ENCODE data around the gene CNTN4.

Gene CNTN4

DNA sequence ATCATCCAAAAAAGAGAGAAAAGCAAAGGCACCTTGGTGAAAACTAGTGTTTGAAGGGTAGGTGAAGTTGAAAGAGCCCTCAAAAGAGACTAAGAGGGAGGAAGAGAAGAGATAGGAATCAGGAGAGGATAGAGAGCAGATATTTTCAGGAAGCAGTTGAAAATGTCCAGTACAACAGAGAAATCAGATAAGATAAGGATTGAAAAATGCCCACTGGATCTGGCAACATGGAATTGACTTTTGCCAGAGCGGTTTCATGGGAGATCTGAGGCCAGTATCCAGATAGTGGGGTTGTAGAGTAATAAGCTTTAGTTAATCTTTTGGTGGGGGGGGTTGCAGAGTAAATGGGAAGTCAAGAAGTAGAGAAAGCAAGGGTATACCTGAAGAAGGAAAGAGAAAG, 674.1 kb downstream of the CNTN4 start:
- Mint-ChIP-seq H3K27ac (no peak overlapping the region), H3K9me3 (peaks cover 4% of the 10 kb centered on the region), H3K4me3 (no peak overlapping the region), H3K36me3 (ENCODE audit: low read depth) (peaks cover 5% of the 10 kb centered on the region), H3K27me3 (ENCODE audit: low read depth, poor library complexity) (no peaks in the 10 kb centered on the region), H3K4me1 (peaks cover 47% of the 10 kb centered on the region)
- TF ChIP-seq CTCF (IDR thresholded peaks at IDR 0.05) = no peak
- DNase-seq = no peak

DNA sequence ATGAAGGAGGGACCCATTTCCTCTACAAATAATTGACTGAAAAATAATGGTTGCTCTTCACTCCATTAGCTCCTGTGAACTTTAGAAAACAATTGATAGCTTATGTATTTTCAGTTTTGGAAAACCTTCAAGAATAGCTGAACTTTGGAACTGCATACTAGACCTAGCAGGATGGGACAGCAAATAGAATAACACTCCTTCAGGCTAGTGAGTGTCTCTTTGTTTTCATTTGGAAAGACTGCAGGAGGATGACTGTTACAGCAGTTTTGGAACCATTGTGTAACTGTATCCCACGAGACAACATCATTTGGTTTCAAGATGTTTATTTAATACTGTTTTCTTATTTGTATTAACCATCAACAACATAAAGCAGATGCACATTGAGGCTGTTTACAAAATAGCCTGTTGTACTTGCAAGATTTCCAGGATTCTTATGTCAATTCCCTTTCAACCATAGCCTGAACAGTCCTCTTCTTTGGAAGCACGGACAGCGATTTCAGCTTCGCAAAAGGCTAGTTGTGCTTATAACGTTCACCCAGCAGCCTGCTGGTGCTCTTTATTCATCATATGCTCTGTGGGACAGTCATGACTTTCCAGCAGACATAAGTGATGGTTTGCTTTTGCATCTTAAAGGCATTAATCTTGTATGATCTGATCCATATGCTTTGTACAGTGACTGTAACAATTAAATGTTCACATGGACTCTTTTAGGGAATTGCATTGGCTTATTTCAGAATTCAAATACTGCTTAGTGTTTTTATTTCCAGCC, 676.0 kb downstream of the CNTN4 start:
- H3K27me3 Mint-ChIP-seq (ENCODE audit: low read depth, poor library complexity) = no peaks in the 10 kb centered on the region
- no peak for TF ChIP-seq CTCF (IDR thresholded peaks at IDR 0.05)
- H3K27ac Mint-ChIP-seq = no peak overlapping the region
- no peak overlapping the region for H3K4me3 Mint-ChIP-seq
- peaks cover 4% of the 10 kb centered on the region for H3K9me3 Mint-ChIP-seq
- H3K36me3 Mint-ChIP-seq (ENCODE audit: low read depth) = peaks cover 5% of the 10 kb centered on the region
- H3K4me1 Mint-ChIP-seq = peaks cover 34% of the 10 kb centered on the region
- no peak for DNase-seq

DNA sequence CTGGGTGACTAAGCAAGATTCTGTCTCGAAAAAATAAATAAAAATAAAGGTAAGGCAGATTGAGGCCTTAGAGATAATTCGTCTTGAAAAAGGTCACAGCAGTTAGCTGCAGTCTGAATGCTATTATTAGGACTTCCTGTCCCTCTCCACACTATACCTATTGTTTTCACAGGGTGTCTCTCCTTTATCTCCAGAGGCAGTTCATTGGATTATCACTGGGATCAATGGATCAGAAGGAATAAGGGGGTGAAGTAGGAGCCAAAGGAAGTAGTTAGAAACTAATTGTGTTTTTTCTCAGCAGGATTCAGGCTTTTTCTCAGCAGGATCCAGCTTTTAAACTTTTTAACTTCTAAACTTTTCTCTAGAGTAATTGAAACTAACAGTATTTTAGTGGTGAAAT, 684.6 kb downstream of the CNTN4 start:
- H3K9me3 Mint-ChIP-seq = peaks cover 6% of the 10 kb centered on the region
- no peaks in the 10 kb centered on the region for H3K36me3 Mint-ChIP-seq (ENCODE audit: low read depth)
- no peak overlapping the region for H3K4me3 Mint-ChIP-seq
- H3K4me1 Mint-ChIP-seq = no peaks in the 10 kb centered on the region
- H3K27ac Mint-ChIP-seq = no peak overlapping the region
- no peaks in the 10 kb centered on the region for H3K27me3 Mint-ChIP-seq (ENCODE audit: low read depth, poor library complexity)
- TF ChIP-seq CTCF (IDR thresholded peaks at IDR 0.05) = no peak
- DNase-seq = no peak

- DNase-seq = no peak
- TF ChIP-seq CTCF (IDR thresholded peaks at IDR 0.05) = no peak
- Mint-ChIP-seq H3K9me3 (peaks cover 6% of the 10 kb centered on the region), H3K27me3 (ENCODE audit: low read depth, poor library complexity) (no peaks in the 10 kb centered on the region), H3K27ac (no peak overlapping the region), H3K4me3 (no peak overlapping the region), H3K36me3 (ENCODE audit: low read depth) (no peaks in the 10 kb centered on the region), H3K4me1 (no peaks in the 10 kb centered on the region)
Observed at GRCh38 chr3:2784627-2785026, 686.0 kb downstream of the CNTN4 start.

DNA sequence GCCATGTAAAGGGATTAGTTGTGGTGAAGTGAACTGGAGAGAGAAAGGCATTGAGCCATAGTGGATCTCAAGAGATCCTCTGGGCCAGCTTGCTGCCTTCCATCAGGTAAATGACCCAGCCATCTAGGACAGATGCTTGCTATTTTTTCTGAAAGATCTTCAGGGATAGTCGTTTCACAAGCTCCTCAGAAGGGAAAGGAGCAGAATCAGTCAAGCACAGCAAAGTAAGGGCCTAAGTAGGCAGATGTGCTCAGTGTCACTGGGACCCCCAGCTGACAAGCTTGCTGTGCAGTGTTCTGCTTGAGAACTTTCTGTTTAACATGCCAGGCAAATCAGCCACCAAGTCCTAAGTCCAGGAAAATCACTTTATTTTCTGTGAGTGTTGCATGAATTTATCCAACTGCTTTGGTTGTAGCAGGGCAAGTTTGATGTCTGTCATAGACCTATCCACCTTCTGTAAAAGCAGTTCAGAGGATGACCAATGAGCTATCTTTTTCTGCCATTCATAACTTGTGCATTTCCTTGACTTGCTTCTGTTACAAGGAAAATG, 691.7 kb downstream of the CNTN4 start:
- TF ChIP-seq CTCF (IDR thresholded peaks at IDR 0.05) = no peak
- Mint-ChIP-seq H3K9me3 (no peaks in the 10 kb centered on the region), H3K4me3 (no peak overlapping the region), H3K27me3 (ENCODE audit: low read depth, poor library complexity) (no peaks in the 10 kb centered on the region), H3K4me1 (peaks cover 6% of the 10 kb centered on the region), H3K27ac (no peak overlapping the region), H3K36me3 (ENCODE audit: low read depth) (no peaks in the 10 kb centered on the region)
- DNase-seq = no peak

DNA sequence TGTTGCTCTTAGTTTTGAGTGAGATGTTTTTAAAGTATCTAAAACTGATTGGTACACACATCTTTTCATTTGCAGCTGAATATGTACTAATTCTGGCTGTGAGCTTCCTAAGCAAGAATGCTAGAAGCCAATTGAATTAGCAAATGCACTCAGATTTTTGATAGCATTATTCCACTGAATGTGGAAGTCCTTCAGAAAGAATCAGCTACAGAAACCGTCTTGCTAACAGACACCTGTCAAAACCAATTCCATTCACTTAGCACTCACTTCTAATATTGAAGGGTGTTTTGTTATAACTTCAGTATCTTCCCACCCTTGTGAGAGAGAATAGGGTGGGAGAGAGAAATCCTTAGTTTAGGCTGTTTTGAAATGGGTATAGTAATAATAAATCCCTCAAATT, 693.8 kb downstream of the CNTN4 start:
- no peak overlapping the region for H3K4me3 Mint-ChIP-seq
- H3K27ac Mint-ChIP-seq = no peak overlapping the region
- TF ChIP-seq CTCF (IDR thresholded peaks at IDR 0.05) = no peak
- H3K27me3 Mint-ChIP-seq (ENCODE audit: low read depth, poor library complexity) = no peaks in the 10 kb centered on the region
- no peaks in the 10 kb centered on the region for H3K9me3 Mint-ChIP-seq
- DNase-seq = no peak
- no peaks in the 10 kb centered on the region for H3K36me3 Mint-ChIP-seq (ENCODE audit: low read depth)
- H3K4me1 Mint-ChIP-seq = peaks cover 6% of the 10 kb centered on the region

Data from nephron progenitor cell (in vitro differentiated cells).